ENCODE data around the gene EEPD1. TPM values are rescaled to one million over a fixed set of nuclear protein-coding genes. Genes with fewer than 3 reads are reported as not detected.

EEPD1 gene
- total RNA-seq, 1 donor from 2014 or later = 18.5 TPM

- intact Hi-C loops (cut with micrococcal nuclease) = loop anchor here (5.0 to 10.0 kb wide), 3 partner anchors 167 to 1293 kb away; partner anchors contain the start of gene ELMO1
These were observed 1.5 kb downstream of the EEPD1 start for GRCh38 chr7:36154255-36155212.

GRCh38 chr7:36155811-36156361, 2.8 kb downstream of the EEPD1 start:
- intact Hi-C loops (cut with micrococcal nuclease) = loop anchor here (10.0 kb wide), 1 partner anchor 1189 kb away; no protein-coding TSS in a partner anchor

- intact Hi-C loops (cut with micrococcal nuclease) = loop anchor here (10.0 kb wide), 1 partner anchor 1187 kb away; no protein-coding TSS in a partner anchor
These were observed 4.7 kb downstream of the EEPD1 start for GRCh38 chr7:36157527-36158320.

DNA sequence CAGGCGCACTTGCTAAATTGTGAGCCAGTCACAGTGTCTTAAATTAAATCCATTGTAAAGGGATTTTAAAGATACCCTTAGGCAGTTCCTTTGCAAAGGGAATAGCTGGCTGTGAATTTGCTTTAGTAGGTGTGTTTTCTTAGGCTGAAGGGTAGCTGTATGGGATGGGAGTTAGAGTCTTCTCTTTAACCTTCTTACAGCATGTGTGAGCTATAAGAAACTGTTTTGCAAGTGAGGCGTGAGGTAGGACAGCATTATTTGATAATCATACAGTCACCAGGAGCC, 5.2 kb downstream of the EEPD1 start:
- intact Hi-C loops (cut with micrococcal nuclease) = loop anchor here (10.0 kb wide), 1 partner anchor 1187 kb away; no protein-coding TSS in a partner anchor

DNA sequence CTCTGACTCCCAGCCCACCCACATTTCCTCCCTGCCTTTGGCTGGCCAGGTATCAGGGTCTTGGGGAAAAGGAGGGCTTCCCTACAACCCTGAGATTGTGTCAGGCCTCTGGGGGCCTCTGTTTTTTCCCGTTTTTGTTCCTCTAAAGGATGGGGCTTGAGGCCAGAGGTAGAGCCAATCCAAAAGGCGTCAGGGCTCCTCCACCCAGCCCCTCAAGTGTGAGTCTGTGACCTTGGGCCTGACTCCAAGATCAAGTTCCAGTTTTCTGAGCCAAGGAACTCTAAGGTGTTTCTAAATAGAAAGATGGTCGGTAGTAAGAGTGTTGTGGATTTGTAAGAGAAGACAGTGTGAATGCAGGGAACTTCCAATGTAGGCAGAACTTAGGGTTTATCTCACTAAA, 6.6 kb downstream of the EEPD1 start:
- intact Hi-C loops (cut with micrococcal nuclease) = loop anchor here (10.0 kb wide), 1 partner anchor 1185 kb away; no protein-coding TSS in a partner anchor

DNA sequence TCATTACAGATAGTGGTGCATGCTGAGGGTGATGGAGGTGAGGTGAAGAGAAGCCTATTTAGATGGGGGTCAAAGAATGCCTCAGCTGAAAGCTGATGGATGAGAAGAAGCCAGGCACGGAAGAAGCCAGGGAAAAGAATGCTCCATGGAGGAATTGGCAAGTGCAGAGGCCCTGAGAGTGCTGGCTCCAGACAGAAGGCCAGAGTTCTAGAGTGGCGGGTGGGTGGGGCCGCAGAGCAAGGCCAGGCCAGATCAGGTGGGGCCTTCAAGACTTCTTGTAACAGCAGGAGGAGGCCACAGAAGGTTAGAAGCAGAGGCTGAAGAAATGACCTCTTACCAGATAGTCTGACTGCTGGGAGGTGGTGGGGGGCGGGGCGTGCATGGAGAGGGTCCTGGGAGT, 7.3 kb downstream of the EEPD1 start:
- intact Hi-C loops (cut with micrococcal nuclease) = no loop called here

GRCh38 chr7:36161996-36162395, 8.9 kb downstream of the EEPD1 start:
- intact Hi-C loops (cut with micrococcal nuclease) = no loop called here

DNA sequence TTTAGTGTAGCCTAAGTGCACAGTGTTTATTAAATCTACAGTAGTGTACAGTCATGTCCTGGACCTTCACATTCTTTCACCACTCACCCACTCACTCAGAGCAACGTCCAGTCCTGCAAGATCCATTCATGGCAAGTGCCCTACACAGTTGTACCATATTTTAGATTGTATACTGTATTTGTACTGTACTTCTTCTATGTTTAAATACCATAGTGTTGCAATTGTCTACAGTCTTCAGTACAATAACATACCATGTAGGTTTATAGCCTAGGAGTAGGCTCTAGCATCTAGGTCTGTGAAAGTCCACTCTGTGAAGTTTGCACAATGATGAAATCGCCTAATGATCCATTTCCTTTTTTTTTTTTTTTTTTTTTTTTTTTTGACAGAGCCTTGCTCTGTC, 12.0 kb downstream of the EEPD1 start:
- intact Hi-C loops (cut with micrococcal nuclease) = no loop called here

- intact Hi-C loops (cut with micrococcal nuclease) = no loop called here
These were observed 12.7 kb downstream of the EEPD1 start for GRCh38 chr7:36165802-36166201.

DNA sequence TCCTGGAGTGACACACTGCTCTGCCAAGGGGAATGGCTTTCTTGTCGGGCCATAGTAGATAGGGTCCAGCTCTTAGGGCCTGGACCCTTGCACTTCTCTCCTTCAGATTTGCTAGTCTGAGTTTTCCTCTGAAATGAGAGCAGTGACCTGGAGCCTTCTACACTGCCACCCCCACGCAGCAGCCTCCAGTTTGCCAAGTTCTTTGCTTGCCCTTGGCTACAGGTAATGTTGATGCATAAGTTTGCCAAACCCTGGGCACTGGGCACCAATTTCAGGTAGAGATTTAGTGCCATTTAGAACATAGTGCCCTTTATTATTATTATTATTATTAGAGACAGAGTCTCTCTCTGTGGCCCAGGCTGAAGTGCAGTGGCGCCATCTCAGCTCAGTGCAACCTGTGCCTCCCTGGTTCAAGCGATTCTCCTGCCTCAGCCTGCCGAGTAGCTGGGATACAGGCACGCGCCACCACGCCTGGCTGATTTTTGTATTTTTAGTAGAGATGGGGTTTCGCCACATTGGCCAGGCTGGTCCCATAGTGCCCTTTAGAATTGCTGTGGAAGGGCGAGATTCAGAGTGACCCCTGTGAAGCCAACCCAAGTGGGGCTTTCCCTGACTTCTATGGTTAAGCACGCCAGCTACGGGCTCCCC, 14.5 kb downstream of the EEPD1 start:
- intact Hi-C loops (cut with micrococcal nuclease) = no loop called here

DNA sequence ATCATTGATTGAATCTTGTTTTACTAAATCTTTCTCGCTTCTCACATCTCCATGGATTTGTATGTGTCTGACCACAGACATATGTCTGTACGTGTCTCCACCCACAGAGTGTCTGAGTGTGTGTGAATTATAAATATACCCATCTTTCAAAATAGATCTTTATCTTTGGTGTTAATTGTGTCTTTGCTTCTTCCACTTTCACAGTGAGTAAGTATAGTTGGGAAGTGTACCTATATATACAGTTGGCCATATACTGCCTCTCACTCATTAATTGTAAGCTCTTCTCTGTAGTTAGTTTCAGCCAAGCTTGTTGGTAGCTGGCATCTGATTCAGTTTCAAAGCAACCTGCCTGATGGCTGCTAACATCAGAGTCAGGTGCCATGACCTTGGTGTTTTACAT, 18.4 kb downstream of the EEPD1 start:
- intact Hi-C loops (cut with micrococcal nuclease) = no loop called here

DNA sequence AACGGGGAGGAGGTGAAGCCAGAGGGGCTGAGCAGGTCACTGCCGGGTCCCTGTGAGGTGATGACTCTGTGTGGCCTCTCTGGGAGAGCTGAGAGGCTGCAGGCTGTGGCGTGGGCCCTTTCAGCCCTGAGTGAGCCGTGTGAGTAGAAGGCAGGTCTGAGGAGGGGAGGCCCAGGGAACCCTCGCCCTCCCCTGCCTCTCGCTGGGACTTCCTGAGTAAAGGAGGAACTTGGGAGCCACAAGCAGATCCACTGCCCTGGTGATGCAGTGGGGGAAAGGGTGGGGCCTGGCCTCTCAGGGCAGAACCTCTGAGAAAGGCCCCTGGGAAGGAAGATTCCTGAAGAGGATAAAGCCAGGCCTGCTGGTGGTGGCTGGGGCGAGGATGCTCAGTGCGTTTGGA, 22.8 kb downstream of the EEPD1 start:
- intact Hi-C loops (cut with micrococcal nuclease) = no loop called here

- intact Hi-C loops (cut with micrococcal nuclease) = no loop called here
These were observed 23.6 kb downstream of the EEPD1 start for GRCh38 chr7:36176697-36177096.

DNA sequence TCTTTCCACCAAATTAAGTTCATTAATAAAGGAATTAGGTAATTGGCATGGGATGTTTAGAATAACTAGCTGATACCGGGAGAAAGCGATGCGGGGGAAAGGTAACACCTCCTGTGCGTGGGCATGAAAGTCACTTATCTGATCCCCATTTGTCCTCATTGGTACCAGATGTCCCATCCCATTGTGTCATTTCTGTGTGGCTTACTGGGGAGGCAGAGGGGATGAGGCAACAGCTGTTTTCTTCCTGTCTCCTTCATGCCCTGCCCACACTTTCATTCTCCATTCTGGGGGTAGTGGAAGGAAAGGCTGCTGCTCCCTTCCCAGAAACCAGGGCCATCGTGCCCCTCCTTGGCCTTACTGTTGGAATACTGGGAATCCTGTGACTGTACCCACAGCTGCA, 27.1 kb downstream of the EEPD1 start:
- intact Hi-C loops (cut with micrococcal nuclease) = no loop called here

DNA sequence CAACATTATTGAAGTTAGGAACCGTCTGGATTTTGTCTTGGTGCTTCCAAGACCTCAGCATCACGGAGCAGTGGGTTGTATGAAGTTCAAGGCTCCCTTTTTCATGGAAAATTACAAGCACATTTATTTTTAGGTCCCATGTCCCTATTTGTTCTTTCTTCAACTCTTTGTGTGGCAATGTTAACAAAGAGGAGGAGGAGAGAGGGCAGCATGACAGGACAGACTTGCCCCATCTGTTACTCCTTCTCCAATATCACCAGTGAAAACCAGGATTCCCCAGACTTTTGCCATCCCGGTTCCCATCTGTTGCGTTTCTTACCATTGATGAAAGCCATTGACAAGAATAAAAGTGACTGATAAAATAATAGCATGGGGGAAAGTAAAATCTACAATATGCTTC, 28.6 kb downstream of the EEPD1 start:
- intact Hi-C loops (cut with micrococcal nuclease) = no loop called here

GRCh38 chr7:36182854-36183604, 30.0 kb downstream of the EEPD1 start:
- intact Hi-C loops (cut with micrococcal nuclease) = no loop called here

GRCh38 chr7:36185092-36185491, 32.0 kb downstream of the EEPD1 start:
- intact Hi-C loops (cut with micrococcal nuclease) = no loop called here

GRCh38 chr7:36185756-36186155, 32.7 kb downstream of the EEPD1 start:
- intact Hi-C loops (cut with micrococcal nuclease) = no loop called here

DNA sequence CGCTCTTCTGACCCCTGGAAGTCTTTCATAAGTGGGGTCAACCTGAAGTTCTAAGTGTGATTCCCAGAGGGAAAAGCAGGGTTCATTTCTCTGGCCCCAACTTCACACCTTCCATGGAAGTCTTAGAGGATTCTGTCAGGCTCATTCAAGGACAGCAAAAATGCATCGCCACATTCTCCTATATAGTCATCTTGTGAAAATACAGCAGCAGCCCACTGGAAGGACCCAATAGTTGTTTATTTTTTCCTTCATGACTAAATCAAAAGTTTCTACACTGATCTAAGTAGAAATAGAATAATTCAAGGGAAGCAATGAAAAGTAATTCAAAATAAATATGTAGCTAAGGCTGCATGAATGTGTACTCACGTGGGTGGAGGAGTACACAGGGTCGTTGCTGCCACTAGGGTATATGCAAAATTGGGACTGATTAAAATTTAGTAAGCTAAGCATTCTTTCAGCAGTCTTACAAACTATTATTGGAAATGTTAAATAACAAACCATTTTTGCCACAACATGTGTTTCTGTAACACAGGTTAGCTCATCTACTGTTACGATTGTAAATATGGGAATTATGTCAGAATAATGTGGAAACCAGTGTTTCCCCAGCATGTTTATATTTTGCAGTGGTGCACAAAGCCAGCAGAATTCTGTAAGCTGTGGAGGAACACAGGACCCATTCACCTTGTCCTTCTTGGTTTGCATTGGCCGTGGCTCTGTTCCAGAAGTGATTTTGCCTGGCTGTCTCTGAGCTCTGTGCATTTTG, 33.5 kb downstream of the EEPD1 start:
- intact Hi-C loops (cut with micrococcal nuclease) = no loop called here

DNA sequence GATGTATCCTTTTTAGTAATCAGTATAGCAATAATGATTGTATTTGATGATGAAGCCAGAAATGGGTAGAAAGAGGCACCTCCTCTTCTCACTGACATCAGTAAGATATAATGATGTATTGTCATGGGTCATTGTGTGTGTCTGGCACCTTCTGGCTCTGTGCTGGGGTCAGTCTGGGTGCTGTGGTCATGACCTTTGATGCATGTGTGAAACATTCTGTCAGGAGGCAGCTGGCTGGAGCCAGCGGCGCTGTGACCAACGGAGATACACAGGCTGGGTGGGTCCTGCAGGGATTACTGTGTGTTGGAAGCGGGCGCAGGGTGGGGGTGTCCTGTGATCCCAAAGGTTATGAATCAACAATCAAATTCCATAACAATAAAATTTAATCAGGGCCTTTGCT, 35.2 kb downstream of the EEPD1 start:
- intact Hi-C loops (cut with micrococcal nuclease) = no loop called here
